GM10266 (cell line): ENCODE measurements around the gene USP8.

ENCODE experiments used
- DNase-seq: peaks from one replicate; pipeline ENCODE4 v3.0.0; 2012; ENCODE audit errors: extremely low spot score
- TF ChIP-seq, protein P1 (sequence below): IDR thresholded peaks from 2 replicates; pipeline ENCODE4 v1.5.1; 2012; ENCODE audit warnings: mild to moderate bottlenecking, low read depth; ENCODE audit not compliant: control insufficient read depth, insufficient read depth; ENCODE audit errors: missing control alignments

USP8 gene

DNA sequence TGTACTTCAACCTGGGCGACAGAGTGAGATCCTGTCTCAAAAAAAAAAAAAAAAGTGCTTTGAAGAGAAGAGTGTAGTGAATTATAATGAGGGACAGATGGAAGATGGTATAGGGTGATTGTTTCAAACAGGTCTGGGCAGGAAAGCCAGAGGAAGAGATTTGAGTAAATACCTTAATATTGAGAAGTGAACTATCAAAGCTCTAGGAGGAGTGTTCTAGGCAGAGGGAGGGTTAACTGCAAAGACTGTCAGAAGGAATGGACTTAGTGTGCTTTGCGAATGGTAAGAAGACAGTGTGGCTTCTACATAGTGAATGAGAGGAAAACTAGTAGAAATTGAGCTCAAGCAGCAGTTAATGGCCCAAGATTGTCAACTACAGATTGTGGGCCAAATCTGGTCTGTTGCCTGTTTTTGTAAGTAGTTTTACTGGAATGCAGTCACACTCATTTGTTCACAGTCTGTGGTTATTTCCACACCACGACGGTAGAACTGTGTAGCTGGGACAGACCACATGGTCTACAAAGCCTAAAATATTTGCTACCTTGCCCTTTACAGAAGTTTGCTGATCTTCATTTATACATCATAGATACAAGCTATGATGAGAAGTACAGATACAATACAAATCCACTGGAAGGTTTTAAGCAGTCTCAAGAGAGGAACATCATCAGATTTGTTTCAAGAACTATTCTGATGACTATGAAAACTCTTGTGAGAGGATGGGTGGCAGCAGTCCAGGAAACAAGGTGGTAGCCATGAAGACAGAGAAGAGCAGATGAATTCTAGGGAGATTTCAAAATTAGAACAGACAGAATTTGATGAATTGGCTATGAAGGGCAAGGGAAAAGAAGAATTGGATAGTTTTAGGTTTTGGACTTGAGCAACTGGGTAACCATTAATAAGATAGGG, 138.8 kb downstream of the USP8 start:
- TF ChIP-seq, protein P1, sequence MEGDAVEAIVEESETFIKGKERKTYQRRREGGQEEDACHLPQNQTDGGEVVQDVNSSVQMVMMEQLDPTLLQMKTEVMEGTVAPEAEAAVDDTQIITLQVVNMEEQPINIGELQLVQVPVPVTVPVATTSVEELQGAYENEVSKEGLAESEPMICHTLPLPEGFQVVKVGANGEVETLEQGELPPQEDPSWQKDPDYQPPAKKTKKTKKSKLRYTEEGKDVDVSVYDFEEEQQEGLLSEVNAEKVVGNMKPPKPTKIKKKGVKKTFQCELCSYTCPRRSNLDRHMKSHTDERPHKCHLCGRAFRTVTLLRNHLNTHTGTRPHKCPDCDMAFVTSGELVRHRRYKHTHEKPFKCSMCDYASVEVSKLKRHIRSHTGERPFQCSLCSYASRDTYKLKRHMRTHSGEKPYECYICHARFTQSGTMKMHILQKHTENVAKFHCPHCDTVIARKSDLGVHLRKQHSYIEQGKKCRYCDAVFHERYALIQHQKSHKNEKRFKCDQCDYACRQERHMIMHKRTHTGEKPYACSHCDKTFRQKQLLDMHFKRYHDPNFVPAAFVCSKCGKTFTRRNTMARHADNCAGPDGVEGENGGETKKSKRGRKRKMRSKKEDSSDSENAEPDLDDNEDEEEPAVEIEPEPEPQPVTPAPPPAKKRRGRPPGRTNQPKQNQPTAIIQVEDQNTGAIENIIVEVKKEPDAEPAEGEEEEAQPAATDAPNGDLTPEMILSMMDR = no peak
- no peak for DNase-seq

DNA sequence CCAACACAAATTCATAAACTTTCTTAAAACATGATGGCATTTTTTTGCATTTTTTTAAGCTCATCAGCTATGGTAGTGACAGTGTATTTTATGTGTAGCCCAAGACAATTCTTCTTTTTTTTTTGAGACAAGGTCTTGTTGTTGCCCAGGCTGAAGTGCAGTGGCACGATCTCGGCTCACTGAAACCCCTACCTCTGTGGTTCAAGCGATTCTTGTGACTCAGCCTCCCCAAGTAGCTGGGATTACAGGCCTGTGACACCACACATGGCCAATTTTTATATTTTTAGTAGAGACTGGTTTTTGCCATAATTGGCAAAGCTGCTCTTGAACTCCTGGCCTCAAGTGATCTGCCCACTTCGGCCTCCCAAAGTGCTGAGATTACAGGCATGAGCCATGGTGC, 139.6 kb downstream of the USP8 start:
- DNase-seq = no peak
- TF ChIP-seq, protein P1 = no peak
